ENCODE measurements around the gene ZNF879.

Gene ZNF879

GRCh38 chr5:179008667-179009066 lies 14.9 kb upstream of the ZNF879 start:
- Histone ChIP-seq H3K4me1 (ENCODE audit: control insufficient read depth, insufficient read depth, low read length, unreplicated experiment) (no peaks in the 10 kb centered on the region), H3K36me3 (ENCODE audit: insufficient read depth, low read length) (no peaks in the 10 kb centered on the region), H3K4me3 (ENCODE audit: low read depth, low read length) (no peak overlapping the region), H2AFZ (ENCODE audit: low read length, unreplicated experiment) (no peak overlapping the region), H3K27me3 (ENCODE audit: insufficient read depth, low read length) (peaks cover 20% of the 10 kb centered on the region), H3K27ac (ENCODE audit: low read depth, low read length) (no peak overlapping the region), H3K79me2 (ENCODE audit: control insufficient read depth, insufficient read depth, low read length, unreplicated experiment) (no peaks in the 10 kb centered on the region)

GRCh38 chr5:179033004-179033580 lies 9.5 kb downstream of the ZNF879 start:
- no peak overlapping the region for H2AFZ ChIP-seq (ENCODE audit: low read length, unreplicated experiment)
- no peaks in the 10 kb centered on the region for H3K4me1 ChIP-seq (ENCODE audit: control insufficient read depth, insufficient read depth, low read length, unreplicated experiment)
- no peaks in the 10 kb centered on the region for H3K79me2 ChIP-seq (ENCODE audit: control insufficient read depth, insufficient read depth, low read length, unreplicated experiment)
- H3K27me3 ChIP-seq (ENCODE audit: insufficient read depth, low read length) = no peaks in the 10 kb centered on the region
- no peak overlapping the region for H3K27ac ChIP-seq (ENCODE audit: low read depth, low read length)
- no peak overlapping the region for H3K4me3 ChIP-seq (ENCODE audit: low read depth, low read length)
- H3K36me3 ChIP-seq (ENCODE audit: insufficient read depth, low read length) = peaks cover 58% of the 10 kb centered on the region

DNA sequence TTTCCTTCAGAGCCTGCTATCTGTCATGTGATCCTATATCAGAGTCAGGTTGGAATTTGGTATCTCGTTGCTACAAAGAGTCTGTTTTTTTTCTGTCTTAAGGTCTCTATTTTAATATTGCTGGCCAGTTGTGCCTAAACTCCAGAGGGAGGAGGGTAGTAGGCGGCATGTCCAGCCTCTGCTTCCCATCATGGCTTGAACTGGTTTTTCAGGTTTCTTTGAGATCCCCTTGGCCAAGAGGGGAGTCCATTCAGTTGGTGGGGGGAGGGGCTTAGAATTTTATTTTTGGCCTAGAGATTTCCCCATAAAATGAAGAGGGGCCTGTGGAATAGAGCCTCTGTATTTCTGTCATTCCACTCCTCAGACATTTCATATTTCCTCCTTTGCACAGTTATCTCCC lies 21.2 kb downstream of the ZNF879 start:
- H3K79me2 ChIP-seq (ENCODE audit: control insufficient read depth, insufficient read depth, low read length, unreplicated experiment) = no peaks in the 10 kb centered on the region
- no peak overlapping the region for H3K4me3 ChIP-seq (ENCODE audit: low read depth, low read length)
- no peak overlapping the region for H2AFZ ChIP-seq (ENCODE audit: low read length, unreplicated experiment)
- 0 out of 2 replicates have a peak, but pooled peaks cover 5% of the 10 kb centered on the region for H3K27me3 ChIP-seq (ENCODE audit: insufficient read depth, low read length)
- no peak overlapping the region for H3K27ac ChIP-seq (ENCODE audit: low read depth, low read length)
- H3K4me1 ChIP-seq (ENCODE audit: control insufficient read depth, insufficient read depth, low read length, unreplicated experiment) = no peaks in the 10 kb centered on the region
- no peaks in the 10 kb centered on the region for H3K36me3 ChIP-seq (ENCODE audit: insufficient read depth, low read length)

DNA sequence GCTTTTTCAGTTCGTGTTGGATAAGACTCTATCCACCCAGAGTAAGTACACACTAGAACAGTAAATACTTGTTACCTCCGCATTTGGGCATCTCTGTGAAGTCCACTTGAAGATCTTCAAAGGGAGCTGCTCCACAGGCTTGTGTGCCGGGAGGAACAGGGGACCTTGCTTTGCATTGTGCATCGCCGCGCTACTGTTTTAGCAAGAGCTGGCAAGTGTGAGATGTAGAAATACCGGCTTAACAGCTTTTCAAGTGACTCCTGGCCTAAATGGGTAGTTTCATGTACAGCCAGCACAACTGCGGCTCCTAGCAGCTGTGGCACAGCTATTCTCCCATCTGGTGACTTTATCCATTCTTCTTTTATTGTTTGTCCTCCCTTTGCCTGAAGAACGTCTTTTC lies 28.2 kb downstream of the ZNF879 start:
- Histone ChIP-seq H3K4me3 (ENCODE audit: low read depth, low read length) (no peak overlapping the region), H3K27ac (ENCODE audit: low read depth, low read length) (no peak overlapping the region), H3K4me1 (ENCODE audit: control insufficient read depth, insufficient read depth, low read length, unreplicated experiment) (no peaks in the 10 kb centered on the region), H3K27me3 (ENCODE audit: insufficient read depth, low read length) (peaks cover 38% of the 10 kb centered on the region), H3K79me2 (ENCODE audit: control insufficient read depth, insufficient read depth, low read length, unreplicated experiment) (no peaks in the 10 kb centered on the region), H2AFZ (ENCODE audit: low read length, unreplicated experiment) (no peak overlapping the region), H3K36me3 (ENCODE audit: insufficient read depth, low read length) (no peaks in the 10 kb centered on the region)

GRCh38 chr5:179054036-179054785 lies 30.6 kb downstream of the ZNF879 start:
- no peaks in the 10 kb centered on the region for H3K36me3 ChIP-seq (ENCODE audit: insufficient read depth, low read length)

GRCh38 chr5:179054876-179055275 lies 31.3 kb downstream of the ZNF879 start:
- Histone ChIP-seq H3K4me1 (ENCODE audit: control insufficient read depth, insufficient read depth, low read length, unreplicated experiment) (no peaks in the 10 kb centered on the region), H3K27ac (ENCODE audit: low read depth, low read length) (no peak overlapping the region), H3K36me3 (ENCODE audit: insufficient read depth, low read length) (no peaks in the 10 kb centered on the region), H2AFZ (ENCODE audit: low read length, unreplicated experiment) (no peak overlapping the region), H3K79me2 (ENCODE audit: control insufficient read depth, insufficient read depth, low read length, unreplicated experiment) (no peaks in the 10 kb centered on the region), H3K27me3 (ENCODE audit: insufficient read depth, low read length) (peaks cover 39% of the 10 kb centered on the region), H3K4me3 (ENCODE audit: low read depth, low read length) (no peak overlapping the region)

More at GRCh38 chr5:179054036-179054785, 30.6 kb downstream of the ZNF879 start:
- no peak overlapping the region for H3K27ac ChIP-seq (ENCODE audit: low read depth, low read length)
- H3K4me3 ChIP-seq (ENCODE audit: low read depth, low read length) = no peak overlapping the region
- no peaks in the 10 kb centered on the region for H3K4me1 ChIP-seq (ENCODE audit: control insufficient read depth, insufficient read depth, low read length, unreplicated experiment)
- H3K79me2 ChIP-seq (ENCODE audit: control insufficient read depth, insufficient read depth, low read length, unreplicated experiment) = no peaks in the 10 kb centered on the region
- no peak overlapping the region for H2AFZ ChIP-seq (ENCODE audit: low read length, unreplicated experiment)
- H3K27me3 ChIP-seq (ENCODE audit: insufficient read depth, low read length) = peaks cover 39% of the 10 kb centered on the region

- Histone ChIP-seq H3K27ac (ENCODE audit: low read depth, low read length) (no peak overlapping the region), H3K27me3 (ENCODE audit: insufficient read depth, low read length) (peaks cover 35% of the 10 kb centered on the region)
Observed at GRCh38 chr5:179055436-179055835, 31.8 kb downstream of the ZNF879 start.

DNA sequence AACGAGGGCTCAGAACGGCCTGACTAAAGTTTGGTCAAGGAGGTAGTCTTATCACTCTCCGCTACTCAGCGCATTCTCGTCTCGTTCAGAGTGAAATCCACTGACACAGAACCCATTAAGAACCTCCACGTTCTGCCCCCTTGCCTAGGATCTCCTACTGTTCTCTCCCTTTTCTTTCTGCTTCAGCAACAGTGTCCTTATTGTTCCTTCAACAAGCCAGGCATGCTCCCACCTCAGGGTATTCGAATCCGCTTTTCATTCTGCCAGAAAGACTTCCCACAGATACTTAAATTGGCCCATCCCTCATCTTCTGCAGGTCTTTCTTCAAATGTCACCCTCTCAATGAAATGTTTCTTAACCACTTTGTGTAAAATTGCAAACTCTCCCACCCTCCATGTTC lies 32.2 kb downstream of the ZNF879 start:
- Histone ChIP-seq H3K79me2 (ENCODE audit: control insufficient read depth, insufficient read depth, low read length, unreplicated experiment) (peaks cover 5% of the 10 kb centered on the region), H3K4me1 (ENCODE audit: control insufficient read depth, insufficient read depth, low read length, unreplicated experiment) (no peaks in the 10 kb centered on the region), H3K27ac (ENCODE audit: low read depth, low read length) (no peak overlapping the region)

More at GRCh38 chr5:179055436-179055835, 31.8 kb downstream of the ZNF879 start:
- H2AFZ ChIP-seq (ENCODE audit: low read length, unreplicated experiment) = no peak overlapping the region
- H3K4me3 ChIP-seq (ENCODE audit: low read depth, low read length) = no peak overlapping the region
- H3K79me2 ChIP-seq (ENCODE audit: control insufficient read depth, insufficient read depth, low read length, unreplicated experiment) = peaks cover under 1% of the 10 kb centered on the region
- H3K4me1 ChIP-seq (ENCODE audit: control insufficient read depth, insufficient read depth, low read length, unreplicated experiment) = no peaks in the 10 kb centered on the region
- no peaks in the 10 kb centered on the region for H3K36me3 ChIP-seq (ENCODE audit: insufficient read depth, low read length)

DNA sequence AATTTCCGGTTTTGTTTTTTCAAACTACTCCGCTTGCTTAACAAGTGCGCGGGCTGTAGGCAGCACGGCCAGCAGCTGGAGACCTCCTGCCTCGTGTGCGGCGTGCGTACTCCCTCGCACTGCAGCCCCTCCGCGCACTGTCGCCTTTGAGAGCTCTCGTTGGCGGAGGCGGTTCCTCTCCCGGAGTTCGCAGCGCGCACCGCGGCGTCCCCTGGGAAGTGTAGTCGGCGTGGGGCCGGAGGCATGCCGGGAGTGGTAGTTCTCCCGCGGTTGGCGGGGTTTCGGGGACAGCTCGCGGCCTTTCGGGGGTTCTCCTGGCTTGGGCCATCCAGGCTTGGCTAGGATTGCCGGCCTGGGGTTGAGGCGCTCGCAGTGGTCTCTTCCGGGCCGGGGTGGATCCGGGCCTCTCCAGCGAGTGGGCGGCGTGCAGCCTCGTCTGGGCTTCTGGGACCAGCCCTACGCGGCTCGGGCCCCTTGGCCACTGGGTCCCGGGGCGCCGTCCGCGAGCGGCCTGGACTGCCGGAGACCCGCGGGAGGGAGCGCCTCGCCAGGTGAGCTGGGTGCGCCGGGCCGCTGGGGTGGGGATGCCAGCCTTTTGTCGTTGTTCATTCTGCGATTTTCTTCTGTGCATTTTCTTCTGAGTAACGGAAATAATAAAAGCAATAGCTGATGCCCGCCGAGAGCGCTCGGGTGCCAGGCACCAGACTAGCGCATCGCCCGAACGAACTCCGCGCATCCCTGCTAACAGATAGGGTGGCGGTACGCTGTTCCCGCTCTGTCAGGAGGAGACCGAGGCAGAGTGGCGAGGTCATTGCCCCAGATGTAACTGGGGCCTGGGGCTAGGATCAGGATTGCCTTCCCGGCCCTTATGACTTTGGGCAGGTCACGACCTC lies 36.8 kb downstream of the ZNF879 start, which contains the start of gene ZNF354C:
TSS of gene ZNF354C (plus strand) at position 258 of the 893 bp plus-strand sequence. CDS start 1,696 bp downstream, outside the sequence.
- peaks cover 37% of the 10 kb centered on the region for H3K36me3 ChIP-seq (ENCODE audit: insufficient read depth, low read length)
- peak within 1 kb of the TSS; percentile 90 for H2AFZ ChIP-seq (ENCODE audit: low read length, unreplicated experiment)
- peak within 1 kb of the TSS; percentile 81 for H3K4me3 ChIP-seq (ENCODE audit: low read depth, low read length)
- peaks cover 7% of the 10 kb centered on the region for H3K4me1 ChIP-seq (ENCODE audit: control insufficient read depth, insufficient read depth, low read length, unreplicated experiment)
- peaks cover 26% of the 10 kb centered on the region for H3K79me2 ChIP-seq (ENCODE audit: control insufficient read depth, insufficient read depth, low read length, unreplicated experiment)
- peaks cover 16% of the 10 kb centered on the region for H3K27me3 ChIP-seq (ENCODE audit: insufficient read depth, low read length)
- no peak within 1 kb of the TSS for H3K27ac ChIP-seq (ENCODE audit: low read depth, low read length)

More for the DNA sequence above, 32.2 kb downstream of the ZNF879 start:
- Histone ChIP-seq H3K36me3 (ENCODE audit: insufficient read depth, low read length) (no peaks in the 10 kb centered on the region), H2AFZ (ENCODE audit: low read length, unreplicated experiment) (no peak overlapping the region), H3K4me3 (ENCODE audit: low read depth, low read length) (no peak overlapping the region), H3K27me3 (ENCODE audit: insufficient read depth, low read length) (peaks cover 32% of the 10 kb centered on the region)

- H3K27me3 ChIP-seq (ENCODE audit: insufficient read depth, low read length) = peaks cover 9% of the 10 kb centered on the region
- H2AFZ ChIP-seq (ENCODE audit: low read length, unreplicated experiment) = peak overlapping the region; percentile 90
- peaks cover 26% of the 10 kb centered on the region for H3K79me2 ChIP-seq (ENCODE audit: control insufficient read depth, insufficient read depth, low read length, unreplicated experiment)
- H3K27ac ChIP-seq (ENCODE audit: low read depth, low read length) = no peak overlapping the region
- peaks cover 7% of the 10 kb centered on the region for H3K4me1 ChIP-seq (ENCODE audit: control insufficient read depth, insufficient read depth, low read length, unreplicated experiment)
- H3K4me3 ChIP-seq (ENCODE audit: low read depth, low read length) = peak overlapping the region; percentile 81
- peaks cover 43% of the 10 kb centered on the region for H3K36me3 ChIP-seq (ENCODE audit: insufficient read depth, low read length)
Observed at GRCh38 chr5:179061025-179061424, 37.4 kb downstream of the ZNF879 start.
